ENCODE data around the gene ERG28.

Gene ERG28

GRCh38 chr14:75634848-75635247 is 25.8 kb downstream of the ERG28 start:
- Histone ChIP-seq H3K27ac (ENCODE audit: low read depth, low read length) (no peak overlapping the region), H3F3A (ENCODE audit: insufficient read depth) (no peaks in the 10 kb centered on the region), H3K4me2 (ENCODE audit: low read depth, low read length, poor library complexity, severe bottlenecking) (no peak overlapping the region), H2AFZ (ENCODE audit: low read depth, low read length, severe bottlenecking) (no peak overlapping the region), H3K9me2 (replicated peaks; ENCODE audit: insufficient read depth, low read length) (no peaks in the 10 kb centered on the region), H3K4me3 (ENCODE audit: insufficient read depth, low read length, poor library complexity, severe bottlenecking) (no peak overlapping the region), H3K36me3 (ENCODE audit: low read length) (no peaks in the 10 kb centered on the region), H3K79me2 (ENCODE audit: insufficient read depth, low read length) (no peaks in the 10 kb centered on the region), H3K9me3 (ENCODE audit: insufficient read depth, low read length) (no peaks in the 10 kb centered on the region), H3K9ac (ENCODE audit: low read length) (no peak overlapping the region), H4K20me1 (ENCODE audit: low read depth, low read length) (no peaks in the 10 kb centered on the region), H3K27me3 (ENCODE audit: low read length) (no peaks in the 10 kb centered on the region)
- TF ChIP-seq EZH2phosphoT487 (conservative IDR thresholded peaks at IDR 0.05; ENCODE audit: low read length): no peak
- no peak for TF ChIP-seq CTCF (IDR thresholded peaks at IDR 0.05; ENCODE audit: insufficient read depth, low read length, poor library complexity, severe bottlenecking)

DNA sequence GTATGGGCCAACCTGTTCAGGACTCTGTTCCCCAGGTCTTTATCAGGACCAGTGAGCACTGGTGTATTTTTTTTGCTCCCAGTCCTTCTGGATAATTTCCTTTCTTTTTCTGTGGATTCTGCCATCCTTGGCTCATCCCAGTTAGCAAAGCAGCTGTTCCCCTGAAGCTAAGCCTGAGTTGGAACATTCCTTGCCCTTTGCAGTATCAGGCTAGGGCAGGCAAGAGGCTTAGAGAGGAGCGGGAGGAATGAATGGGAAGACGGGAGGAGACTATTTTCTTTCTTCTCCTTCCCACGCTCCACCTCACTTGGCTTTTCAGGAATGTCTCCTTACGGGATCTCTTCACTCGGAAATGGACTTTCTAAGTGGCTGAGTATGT is 29.2 kb downstream of the ERG28 start:
- Histone ChIP-seq H3K4me2 (ENCODE audit: low read depth, low read length, poor library complexity, severe bottlenecking) (no peak overlapping the region), H3K36me3 (ENCODE audit: low read length) (no peaks in the 10 kb centered on the region), H3K9me3 (ENCODE audit: insufficient read depth, low read length) (no peaks in the 10 kb centered on the region)

GRCh38 chr14:75630695-75631452 is 29.8 kb downstream of the ERG28 start:
- no peaks in the 10 kb centered on the region for H3F3A ChIP-seq (ENCODE audit: insufficient read depth)
- no peaks in the 10 kb centered on the region for H3K9me2 ChIP-seq (replicated peaks; ENCODE audit: insufficient read depth, low read length)
- H3K9ac ChIP-seq (ENCODE audit: low read length): no peak overlapping the region
- no peaks in the 10 kb centered on the region for H3K27me3 ChIP-seq (ENCODE audit: low read length)
- H3K4me2 ChIP-seq (ENCODE audit: low read depth, low read length, poor library complexity, severe bottlenecking): no peak overlapping the region
- no peak overlapping the region for H3K27ac ChIP-seq (ENCODE audit: low read depth, low read length)
- H3K9me3 ChIP-seq (ENCODE audit: insufficient read depth, low read length): no peaks in the 10 kb centered on the region
- H3K79me2 ChIP-seq (ENCODE audit: insufficient read depth, low read length): no peaks in the 10 kb centered on the region
- no peak overlapping the region for H3K4me3 ChIP-seq (ENCODE audit: insufficient read depth, low read length, poor library complexity, severe bottlenecking)
- no peaks in the 10 kb centered on the region for H4K20me1 ChIP-seq (ENCODE audit: low read depth, low read length)
- TF ChIP-seq EZH2phosphoT487 (conservative IDR thresholded peaks at IDR 0.05; ENCODE audit: low read length) (no peak), CTCF (IDR thresholded peaks at IDR 0.05; ENCODE audit: insufficient read depth, low read length, poor library complexity, severe bottlenecking) (no peak)
- H2AFZ ChIP-seq (ENCODE audit: low read depth, low read length, severe bottlenecking): no peak overlapping the region
- H3K36me3 ChIP-seq (ENCODE audit: low read length): no peaks in the 10 kb centered on the region

More for the DNA sequence above, 29.2 kb downstream of the ERG28 start:
- Histone ChIP-seq H3K9me2 (replicated peaks; ENCODE audit: insufficient read depth, low read length) (no peaks in the 10 kb centered on the region), H3F3A (ENCODE audit: insufficient read depth) (no peaks in the 10 kb centered on the region), H4K20me1 (ENCODE audit: low read depth, low read length) (no peaks in the 10 kb centered on the region), H3K79me2 (ENCODE audit: insufficient read depth, low read length) (no peaks in the 10 kb centered on the region), H2AFZ (ENCODE audit: low read depth, low read length, severe bottlenecking) (no peak overlapping the region), H3K9ac (ENCODE audit: low read length) (no peak overlapping the region), H3K27ac (ENCODE audit: low read depth, low read length) (no peak overlapping the region), H3K27me3 (ENCODE audit: low read length) (no peaks in the 10 kb centered on the region), H3K4me3 (ENCODE audit: insufficient read depth, low read length, poor library complexity, severe bottlenecking) (no peak overlapping the region)
- TF ChIP-seq CTCF (IDR thresholded peaks at IDR 0.05; ENCODE audit: insufficient read depth, low read length, poor library complexity, severe bottlenecking) (no peak), EZH2phosphoT487 (conservative IDR thresholded peaks at IDR 0.05; ENCODE audit: low read length) (no peak)
